Measurements from ENCODE around the gene PIGB.
"Not testable (repeated sequence)": the region's sequence is repeated elsewhere in the genome, so short reads cannot be mapped to it uniquely, and the experiment has no call there.

The PIGB gene

GRCh38 chr15:55318588-55319494, at the start of gene PIGB, which contains the start of gene PIGBOS1:
PIGB (plus strand) TSS chr15:55319222; CDS start chr15:55319251, 29 bp downstream.
PIGBOS1 (minus strand) TSS chr15:55319123; CDS start chr15:55317792, 1,331 bp downstream.
- DNase-seq: peak; percentile 72 to 80

GRCh38 chr15:55270291-55270690, 48.7 kb upstream of the PIGB start:
- DNase-seq: no peak

GRCh38 chr15:55276324-55276723, 42.7 kb upstream of the PIGB start:
- no peak for DNase-seq

- peak; percentile 83 to 86 for DNase-seq
Observed at GRCh38 chr15:55277116-55277564, 41.9 kb upstream of the PIGB start.

GRCh38 chr15:55277715-55278114, 41.3 kb upstream of the PIGB start:
- DNase-seq: no peak

GRCh38 chr15:55279100-55279745, 39.8 kb upstream of the PIGB start:
- no peak for DNase-seq

- peak; percentile 44 to 54 for DNase-seq
Observed at GRCh38 chr15:55279746-55280351, 39.2 kb upstream of the PIGB start.

- not testable (repeated sequence) for DNase-seq
Observed at GRCh38 chr15:55280589-55280988, 38.4 kb upstream of the PIGB start.

GRCh38 chr15:55281517-55282228, 37.3 kb upstream of the PIGB start:
- DNase-seq: peak in 1 of 2 experiments; percentile 14

- peak; percentile 79 to 81 for DNase-seq
Observed at GRCh38 chr15:55282284-55282833, 36.7 kb upstream of the PIGB start.

GRCh38 chr15:55283379-55284147, 35.5 kb upstream of the PIGB start:
- DNase-seq: no peak

- no peak for DNase-seq
Observed at GRCh38 chr15:55284426-55284825, 34.6 kb upstream of the PIGB start.

GRCh38 chr15:55286442-55287189, 32.4 kb upstream of the PIGB start:
- DNase-seq: not testable (repeated sequence)

- no peak for DNase-seq
Observed at GRCh38 chr15:55288006-55288717, 30.9 kb upstream of the PIGB start.

- peak; percentile 73 to 82 for DNase-seq
Observed at GRCh38 chr15:55289011-55289745, 29.8 kb upstream of the PIGB start.

GRCh38 chr15:55289746-55290527, 29.1 kb upstream of the PIGB start, which contains the start of gene RAB27A:
RAB27A (minus strand) TSS chr15:55289813; CDS start chr15:55234934, 54,879 bp downstream.
- DNase-seq: peak; percentile 59 to 69

GRCh38 chr15:55290528-55291057, 28.4 kb upstream of the PIGB start:
- DNase-seq: peak; percentile 54 to 82

- no peak for DNase-seq
Observed at GRCh38 chr15:55297315-55297714, 21.7 kb upstream of the PIGB start.

Measured in AML-193 (cell line).